GM18907 (cell line): Measurements from ENCODE around the gene GDPD4.

ENCODE experiments used
- ATAC-seq: cut with Tn5 transposase; IDR thresholded peaks from one replicate; pipeline ENCODE4 v1.9.1; 2021; ENCODE audit warnings: mild to moderate bottlenecking, moderate library complexity; ENCODE audit not compliant: unreplicated experiment

Gene GDPD4

DNA sequence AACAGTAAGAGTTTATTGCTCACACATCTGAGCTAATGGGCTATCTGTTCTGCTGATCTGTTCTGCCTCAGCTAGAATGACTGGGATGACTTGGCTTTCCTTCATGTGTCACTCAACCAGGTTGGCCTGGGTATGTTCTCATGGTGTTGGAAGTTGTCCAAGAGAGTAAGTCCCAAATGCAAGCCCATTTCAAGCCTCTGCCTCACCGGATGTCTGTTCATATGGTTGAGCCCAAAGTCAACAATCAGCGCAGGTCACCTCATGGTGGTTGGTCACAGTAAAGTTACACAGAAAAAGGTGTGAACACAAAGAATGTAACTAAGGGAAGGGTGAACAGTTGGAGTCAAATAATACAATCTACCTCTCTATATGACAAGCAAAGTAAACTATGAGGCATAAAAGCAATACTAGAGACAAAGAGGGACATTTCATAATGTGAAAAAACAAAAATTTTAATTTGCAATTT, 1.9 kb downstream of the GDPD4 start:
- no peak for ATAC-seq

DNA sequence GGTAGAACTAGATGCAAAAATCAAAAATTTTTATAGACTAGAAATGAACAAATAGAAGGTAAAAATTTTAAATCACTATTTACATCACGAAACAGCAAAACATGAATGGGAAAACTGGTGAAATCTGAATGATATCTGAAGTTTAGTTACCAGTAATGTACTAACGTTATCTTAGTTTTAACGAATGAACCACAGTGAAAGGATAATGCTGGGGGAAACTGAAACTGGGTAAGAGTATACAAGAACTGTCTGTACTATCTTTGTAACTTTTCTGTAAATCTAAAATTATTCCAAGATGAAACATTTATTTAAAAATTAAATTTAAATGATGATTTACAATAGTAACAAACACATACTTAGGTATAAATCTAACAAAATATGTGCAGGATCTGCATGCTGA, 7.4 kb downstream of the GDPD4 start:
- ATAC-seq, result no peak

DNA sequence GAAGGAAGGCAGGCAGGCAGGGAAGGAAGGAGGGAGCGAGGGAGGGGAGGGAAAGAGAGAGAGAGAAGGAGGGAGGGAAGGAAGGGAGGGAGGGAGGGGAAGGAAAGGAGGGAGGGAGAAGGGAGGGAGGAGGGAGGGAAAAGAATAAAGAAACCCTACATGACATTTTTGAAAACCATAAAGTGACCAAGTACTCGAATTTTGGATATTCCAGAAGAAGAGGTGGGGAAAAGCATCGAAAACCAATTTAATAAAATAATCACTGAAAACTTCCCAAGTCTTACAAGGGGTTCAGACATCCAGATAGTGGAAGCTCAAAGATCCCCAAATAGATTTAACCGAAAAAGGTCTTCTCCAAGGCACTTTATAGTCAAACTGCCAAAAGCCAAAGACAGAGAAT, 11.7 kb downstream of the GDPD4 start:
- no peak for ATAC-seq

DNA sequence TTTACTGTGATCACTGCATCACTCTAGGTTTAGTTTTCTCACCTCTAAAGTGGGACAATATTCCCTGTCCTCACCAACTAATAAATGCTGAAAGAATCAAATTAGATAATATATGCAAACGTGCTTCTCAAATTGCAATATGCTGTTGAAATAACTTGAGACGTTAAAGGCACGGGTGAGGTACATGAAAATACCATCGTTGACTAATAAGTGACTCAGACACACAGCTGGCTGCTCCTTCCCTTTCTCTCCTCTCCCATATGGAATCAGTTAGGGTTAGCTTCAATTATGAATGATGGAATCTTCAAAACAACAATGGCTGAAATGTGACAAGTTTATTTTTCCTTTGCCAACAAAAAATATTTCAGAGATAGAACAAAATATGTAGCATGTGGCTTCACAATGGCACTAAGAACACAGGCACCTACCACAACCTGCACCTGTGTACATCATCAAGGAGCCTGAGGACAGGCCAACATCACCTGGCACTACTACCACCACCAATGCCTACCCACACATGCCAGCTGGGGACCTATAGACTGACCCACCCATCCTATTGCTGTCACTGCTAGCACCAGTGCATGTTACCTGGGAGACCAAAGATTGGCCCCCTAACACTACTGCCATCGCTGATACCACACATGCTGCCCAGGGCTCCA, 13.7 kb downstream of the GDPD4 start:
- ATAC-seq, result no peak

DNA sequence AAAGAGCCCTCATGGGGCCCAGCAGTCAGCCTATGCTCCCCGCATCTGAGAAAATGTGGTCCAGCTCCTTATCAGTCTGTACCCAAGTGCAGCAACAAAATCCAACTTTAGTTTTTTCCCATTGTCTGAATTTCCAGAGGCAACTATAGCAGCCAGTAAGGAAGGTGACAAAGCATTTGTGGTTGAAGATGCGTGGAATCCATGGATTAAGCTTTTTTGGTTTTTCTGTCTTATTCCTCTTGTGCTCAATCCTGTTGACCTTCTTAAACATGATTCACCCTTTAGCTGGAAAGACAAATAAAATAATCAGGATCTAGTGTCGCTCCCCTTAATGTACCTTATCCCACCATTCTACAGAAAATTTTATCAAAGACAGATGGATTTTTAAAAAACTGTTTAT, 14.3 kb downstream of the GDPD4 start:
- ATAC-seq, result no peak

DNA sequence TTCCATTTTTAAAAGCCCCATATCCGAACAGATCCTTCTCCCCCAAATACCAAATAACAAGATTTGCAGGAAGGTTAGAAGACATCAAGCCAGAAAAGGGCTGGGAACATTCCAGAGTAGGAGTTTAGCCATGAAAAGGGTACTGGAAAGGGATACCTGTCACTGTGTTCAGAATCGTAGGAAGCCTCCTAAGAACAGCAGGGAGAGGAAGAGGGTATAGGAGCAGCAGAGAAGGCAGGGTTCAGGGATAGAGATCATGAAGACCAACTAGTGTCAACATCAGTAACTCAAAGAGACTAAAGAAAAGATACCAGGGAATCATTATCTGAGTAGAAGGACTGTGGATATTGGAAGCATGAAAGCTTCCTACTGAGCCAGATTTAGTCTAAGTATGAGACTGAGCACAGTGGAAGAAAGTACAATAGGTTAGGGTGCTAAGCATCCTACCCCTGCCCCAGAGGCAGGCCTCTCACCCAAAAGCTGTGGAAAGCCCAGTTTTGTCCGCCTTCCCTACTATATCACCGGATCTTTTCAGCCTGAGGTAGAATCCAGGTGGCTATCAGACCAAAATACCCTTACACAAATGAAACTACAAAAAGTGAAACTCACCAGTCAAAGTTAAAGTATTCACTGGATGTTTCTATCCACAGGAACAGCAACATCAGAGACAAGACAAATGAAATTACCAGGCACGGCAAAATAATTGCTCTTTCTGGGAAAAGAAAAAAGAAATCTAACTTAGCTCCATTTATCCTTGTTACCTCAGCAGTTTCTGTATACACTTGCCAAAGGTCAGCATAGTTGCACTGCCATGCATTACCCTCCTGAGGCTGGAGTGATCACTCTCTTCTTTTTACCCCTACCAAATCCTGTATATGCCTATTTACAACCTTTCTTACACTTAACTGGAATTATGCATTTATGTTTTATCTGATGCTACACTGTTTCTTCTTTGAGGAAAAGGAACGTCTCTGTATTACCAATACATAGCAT, 16.7 kb downstream of the GDPD4 start:
- no peak for ATAC-seq

DNA sequence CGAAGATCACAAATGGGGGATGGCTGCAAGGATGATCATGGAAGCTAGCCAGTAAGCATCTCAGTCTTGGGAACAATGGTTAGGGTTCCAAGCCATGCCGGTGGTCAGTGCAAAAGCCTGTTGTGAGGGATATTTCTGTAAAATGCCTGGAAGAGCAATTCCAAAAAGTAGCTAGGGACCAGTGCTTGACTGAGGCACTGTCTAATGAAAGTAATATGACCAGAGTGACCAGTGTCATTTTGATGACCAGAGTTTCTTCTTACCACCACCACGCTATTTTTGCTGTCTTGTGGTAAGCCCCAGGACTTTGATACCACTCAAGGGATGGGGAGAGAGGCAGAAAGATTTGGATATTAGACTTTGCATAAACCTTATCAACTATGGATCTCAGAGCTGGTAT, 18.4 kb downstream of the GDPD4 start:
- no peak for ATAC-seq

DNA sequence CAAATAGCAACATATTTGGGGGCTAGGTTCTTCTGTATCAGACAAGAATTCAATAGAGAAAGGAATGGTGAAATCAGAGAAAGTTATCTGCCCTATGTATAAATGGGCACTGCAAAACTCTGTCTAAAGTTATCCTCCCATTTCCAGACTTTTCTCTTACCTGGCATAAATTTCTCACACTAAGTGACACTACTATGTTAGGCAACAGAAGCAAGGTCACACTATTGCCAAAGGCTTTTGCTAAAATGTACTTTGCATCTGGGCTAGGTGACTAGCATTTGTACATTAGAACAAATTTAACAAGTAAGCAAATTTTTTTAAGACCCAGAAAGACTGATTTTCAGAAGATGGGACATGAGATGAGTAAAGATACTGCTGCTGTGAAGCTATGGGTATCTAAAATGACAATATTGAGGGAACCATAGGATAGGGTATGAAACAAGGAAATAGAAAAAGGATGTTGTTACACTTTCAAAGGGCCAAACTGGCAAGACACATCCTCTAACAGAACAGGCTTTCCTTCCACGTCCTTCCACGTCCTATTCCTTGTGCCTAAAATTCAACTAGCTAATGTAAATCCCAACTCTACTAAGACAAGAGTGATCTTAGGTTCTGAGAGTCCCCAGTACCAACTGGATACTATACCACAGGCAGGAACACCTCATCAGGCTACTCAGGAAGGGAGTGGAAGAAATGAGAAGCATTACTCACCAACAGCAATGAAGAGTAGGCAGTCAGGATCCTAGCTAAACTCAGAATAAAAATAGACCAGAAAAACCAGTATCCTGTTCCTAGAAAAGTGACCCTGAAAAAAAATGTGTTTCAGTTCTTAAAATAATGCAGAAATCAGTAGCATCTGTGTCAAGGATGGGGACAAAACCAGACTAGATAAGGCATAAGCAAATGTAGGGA, 22.6 kb downstream of the GDPD4 start:
- no peak for ATAC-seq

DNA sequence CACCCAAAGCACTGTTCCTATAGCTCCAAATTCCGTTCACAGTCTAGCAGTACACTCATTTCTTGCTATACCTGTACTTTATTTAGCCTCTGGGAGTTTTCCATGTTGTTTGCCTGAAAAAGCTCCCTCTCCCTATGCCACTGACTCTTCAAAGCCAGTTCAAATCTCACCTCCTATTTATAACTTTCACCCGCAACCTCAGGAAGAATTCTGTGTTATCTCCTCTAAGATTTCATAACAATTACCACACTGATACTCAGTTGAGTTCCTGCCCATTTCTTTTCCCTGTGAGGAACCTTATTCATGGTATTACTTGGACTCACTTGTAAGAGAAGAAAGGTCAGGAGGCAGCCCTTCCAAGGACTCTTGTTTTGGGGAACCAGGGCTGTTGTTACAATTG, 25.2 kb downstream of the GDPD4 start:
- no peak for ATAC-seq

DNA sequence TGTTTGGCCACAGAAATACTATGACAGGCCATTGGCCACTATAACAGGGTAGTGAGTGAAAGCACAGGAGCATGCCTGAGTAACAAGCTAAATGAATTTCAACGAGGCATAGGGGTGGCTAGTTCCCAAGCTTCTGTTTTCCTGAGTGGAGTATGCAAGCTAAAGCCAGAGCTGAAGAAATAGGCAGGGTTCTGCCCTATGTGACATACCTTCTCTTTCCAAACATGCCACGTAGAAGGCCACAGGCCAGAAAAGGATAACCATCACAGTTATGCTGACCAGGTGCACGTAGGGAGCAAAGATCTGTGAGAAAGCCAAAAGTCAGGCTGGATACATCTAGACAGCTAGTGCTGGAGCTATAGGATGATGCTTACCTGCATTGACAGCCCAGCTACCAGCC, 30.6 kb downstream of the GDPD4 start:
- no peak for ATAC-seq

DNA sequence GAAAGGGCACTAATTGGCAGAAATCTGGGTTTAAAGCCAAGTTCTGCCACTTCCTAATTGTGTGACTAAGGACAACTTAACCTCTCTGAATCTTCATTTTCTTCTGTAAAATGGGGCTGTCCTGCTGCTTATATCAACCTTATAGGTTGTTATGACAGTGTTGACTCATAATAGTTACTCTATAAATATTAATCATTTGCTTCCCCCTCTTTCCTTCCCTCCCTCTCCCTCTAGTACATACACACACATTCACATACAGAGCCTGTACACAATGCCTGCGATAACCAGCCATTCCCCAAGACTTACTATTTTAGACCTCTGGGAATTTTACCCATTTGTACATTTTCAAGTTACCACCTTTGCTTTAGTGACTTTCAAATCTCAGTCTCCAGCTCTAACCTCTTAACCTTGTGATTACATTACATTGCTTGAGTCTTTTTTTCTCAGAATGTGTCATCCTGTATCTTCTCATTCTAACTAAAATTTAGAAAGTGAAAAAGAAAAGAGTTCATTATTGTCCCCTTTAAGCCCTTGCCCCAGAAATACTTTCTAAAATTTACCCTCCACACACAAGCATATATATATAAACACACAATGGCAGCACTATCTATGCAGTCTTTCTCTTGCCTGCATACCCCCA, 31.9 kb downstream of the GDPD4 start:
- ATAC-seq, result no peak

DNA sequence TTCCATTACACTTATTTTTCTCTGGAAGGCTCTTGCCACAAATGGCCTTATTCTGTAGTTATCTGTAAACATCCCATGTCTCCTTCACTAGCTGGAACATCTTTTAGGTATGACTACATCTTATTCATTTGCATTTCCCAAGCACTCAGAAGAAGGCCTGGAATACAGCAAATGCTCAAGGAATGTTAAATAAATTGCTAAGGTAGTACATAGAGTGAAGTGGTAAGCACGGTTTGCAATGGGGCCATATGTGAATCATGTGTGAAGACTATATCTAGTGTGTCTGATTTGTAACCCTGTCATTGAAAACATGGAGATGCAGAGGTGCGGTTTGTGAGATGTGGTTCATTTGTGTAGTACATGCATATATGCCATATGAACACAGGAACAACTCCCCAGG, 33.5 kb downstream of the GDPD4 start:
- ATAC-seq, result no peak

DNA sequence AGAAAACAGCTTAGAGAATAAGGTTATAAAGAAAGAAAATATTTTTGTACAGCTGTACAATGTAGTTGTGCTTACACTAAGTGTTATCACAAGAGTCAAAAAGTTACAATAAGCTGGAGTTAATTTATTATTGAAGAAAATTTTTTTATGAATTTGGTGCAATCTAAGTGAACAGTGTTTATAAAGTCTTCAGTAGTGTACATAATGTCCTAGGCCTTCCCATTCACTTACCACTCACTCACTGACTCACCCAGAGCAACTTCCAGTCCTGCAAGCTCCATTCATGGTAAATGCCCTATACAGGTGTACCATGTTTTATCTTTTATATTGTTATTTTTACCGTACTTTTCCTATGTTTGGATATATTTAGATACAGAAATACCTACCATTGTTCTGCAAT, 34.7 kb downstream of the GDPD4 start:
- no peak for ATAC-seq

DNA sequence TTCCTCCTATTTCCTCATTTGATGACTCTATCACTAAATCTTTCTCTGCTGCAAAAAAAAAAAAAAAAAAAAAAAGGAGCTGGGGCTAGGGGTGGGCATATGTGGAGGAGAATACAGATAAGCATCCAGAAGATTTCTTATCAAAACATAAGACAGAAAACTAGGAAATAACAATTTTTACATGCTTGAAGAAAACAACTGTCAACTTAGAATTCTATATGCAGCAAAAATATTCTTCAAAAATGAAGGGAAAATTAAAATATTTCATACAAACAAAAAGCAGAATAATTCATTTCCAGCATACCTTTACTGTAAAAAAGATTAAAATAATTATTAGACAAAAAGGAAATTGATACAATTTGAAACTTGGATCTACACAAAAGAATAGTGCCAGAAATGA, 38.7 kb downstream of the GDPD4 start:
- no peak for ATAC-seq

DNA sequence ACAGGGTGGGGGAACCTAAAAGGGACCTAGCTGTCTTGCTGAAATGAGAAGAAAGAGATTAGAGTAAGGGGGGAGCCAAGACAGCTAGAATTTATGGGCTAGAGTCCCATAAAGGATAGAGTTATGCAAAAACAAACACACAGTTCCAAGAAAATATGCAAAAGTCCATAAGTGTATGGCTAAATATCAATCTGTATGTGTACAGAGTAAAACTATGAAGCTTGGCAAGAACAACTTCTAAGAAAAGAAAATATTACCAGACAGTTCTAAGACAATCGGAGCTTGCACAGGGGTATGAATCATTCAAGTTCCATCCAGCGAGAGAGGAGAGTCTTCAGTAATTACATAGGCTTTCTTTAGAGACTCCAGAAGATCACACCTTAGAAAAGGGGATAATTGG, 41.8 kb downstream of the GDPD4 start:
- no peak for ATAC-seq

DNA sequence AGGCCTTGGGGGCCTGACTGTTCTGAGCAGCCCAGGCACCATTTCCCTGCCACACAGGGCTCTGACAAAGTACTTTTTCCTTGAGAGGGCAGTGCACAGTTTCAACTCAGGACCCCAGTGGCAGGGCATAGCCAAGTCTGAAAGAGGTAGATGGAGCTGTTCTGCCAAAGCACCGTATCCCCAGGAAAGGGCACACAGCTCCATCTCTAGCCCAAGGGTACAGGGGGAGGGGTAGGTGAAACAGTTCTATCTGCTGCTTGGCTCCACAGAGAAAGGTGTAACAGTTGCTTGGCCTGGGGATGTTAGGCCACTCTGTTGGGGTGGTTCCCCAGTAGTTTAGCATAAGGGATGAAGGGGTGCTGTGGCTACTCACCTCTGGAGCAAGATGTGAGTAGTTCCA, 47.8 kb downstream of the GDPD4 start:
- no peak for ATAC-seq

DNA sequence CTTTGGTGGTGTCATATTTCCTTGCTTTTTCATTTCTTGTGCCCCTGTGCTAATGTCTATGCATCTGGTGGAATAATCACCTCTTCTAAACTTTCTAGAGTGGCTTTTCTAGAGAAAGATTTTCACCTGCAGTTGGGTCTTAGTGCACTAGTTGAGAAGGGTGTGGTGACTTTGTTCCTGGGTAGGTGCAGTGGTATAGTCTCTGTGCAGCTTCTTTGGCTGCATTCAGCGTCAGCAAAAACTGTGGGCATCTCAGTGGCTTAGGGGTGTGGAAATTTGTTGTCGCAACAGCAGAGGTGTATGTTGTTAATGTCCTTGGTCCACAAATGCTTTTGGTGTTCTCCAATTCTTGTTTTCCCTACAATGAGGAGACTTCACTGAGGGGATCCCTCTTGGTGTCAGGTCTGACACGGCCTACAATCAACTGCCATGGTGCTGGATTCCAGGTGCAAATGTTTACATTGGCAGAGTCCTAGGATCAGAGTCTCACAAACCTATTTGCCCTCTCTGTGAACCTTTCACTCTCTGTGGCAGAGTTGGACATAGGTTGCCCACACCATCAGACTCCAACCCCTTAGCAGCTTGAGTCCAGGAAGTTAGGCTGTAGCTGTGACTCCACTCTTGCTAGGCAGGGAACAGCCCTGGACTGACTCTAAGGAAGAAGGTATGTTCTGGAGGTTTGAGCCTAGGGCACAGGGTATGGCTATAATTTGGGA, 48.8 kb downstream of the GDPD4 start:
- ATAC-seq, result no peak

DNA sequence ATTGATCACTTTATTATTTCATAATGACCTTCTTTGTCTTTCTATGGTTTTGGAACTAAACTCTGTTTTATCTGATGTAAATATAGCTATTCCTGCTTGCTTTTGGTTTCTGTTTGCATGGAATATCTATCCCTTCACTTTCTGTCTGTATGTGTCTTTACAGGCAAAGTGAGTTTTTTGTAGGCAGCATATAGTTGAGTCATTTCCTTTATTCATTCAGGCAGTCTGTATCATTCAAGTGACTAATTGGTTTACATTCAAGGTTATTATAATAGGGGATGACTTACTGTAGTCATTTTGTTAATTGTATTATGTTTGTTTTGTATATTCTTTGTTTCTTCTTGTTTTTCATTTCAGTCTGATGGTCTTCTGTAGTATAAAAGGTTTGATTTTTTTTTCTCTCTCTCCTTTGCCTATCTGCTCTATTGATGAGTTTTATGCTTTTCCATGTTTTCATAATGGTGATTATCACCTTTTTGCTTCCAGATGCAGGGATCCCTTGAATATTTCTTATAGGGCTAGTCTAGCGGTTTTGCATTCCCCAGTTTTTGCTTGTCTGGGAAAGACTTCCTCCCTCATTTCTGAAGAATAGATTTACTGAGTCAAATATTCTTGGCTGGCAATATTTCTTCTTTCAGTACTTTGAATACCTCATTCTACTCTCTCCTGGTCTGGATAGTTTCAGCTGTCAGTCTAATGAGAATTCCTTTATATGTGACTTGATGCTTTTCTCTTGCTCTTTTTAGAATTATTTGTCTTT, 50.4 kb downstream of the GDPD4 start:
- no peak for ATAC-seq

DNA sequence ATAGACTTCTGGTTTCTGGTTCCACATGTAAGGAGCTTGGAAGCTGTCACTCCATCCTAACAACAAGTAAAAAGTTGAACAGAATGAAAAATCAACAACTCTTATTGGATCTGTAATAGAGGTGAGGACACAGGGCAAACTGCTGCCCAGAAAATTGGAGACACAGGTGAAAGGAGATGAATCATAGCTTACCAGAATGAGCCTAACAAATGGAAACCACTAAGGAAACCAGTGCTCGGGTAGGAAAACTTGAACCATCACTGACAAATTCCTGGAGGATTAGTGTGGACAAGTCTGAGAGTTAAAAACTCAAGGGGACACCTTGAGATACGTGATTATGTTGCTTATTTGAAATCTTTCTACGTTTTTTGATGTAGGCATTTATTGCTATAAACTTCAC, 52.1 kb downstream of the GDPD4 start:
- ATAC-seq, result no peak
